ENCODE results near the gene KIF26B.
"Not testable (repeated sequence)": the region's sequence is repeated elsewhere in the genome, so short reads cannot be mapped to it uniquely, and the experiment has no call there.

KIF26B gene

GRCh38 chr1:245313576-245313975 lies 158.8 kb downstream of the KIF26B start:
- no peak for DNase-seq (ENCODE audit: extremely low read depth in 1 of 2, low read depth in 1 of 2)

DNA sequence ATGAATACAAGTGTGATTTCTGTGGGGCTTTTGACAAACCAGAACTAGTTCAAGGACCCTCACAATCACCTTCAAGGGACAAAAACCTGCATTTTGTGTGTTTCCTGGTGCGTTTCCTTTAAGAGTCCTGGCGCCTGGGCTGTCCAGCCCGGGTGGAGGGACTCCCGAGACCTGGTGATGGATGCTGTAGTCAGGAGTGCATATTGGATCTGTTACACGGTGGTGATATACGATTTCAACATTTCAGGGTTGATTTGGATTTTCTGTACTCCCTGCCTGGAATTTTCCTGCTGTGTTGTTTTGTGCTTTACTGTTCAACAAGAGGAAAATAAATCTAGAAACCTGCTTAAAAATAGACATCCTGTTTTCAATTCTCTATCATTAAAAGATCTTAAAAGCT lies 162.0 kb downstream of the KIF26B start:
- no peak for DNase-seq (ENCODE audit: extremely low read depth in 1 of 2, low read depth in 1 of 2)

DNA sequence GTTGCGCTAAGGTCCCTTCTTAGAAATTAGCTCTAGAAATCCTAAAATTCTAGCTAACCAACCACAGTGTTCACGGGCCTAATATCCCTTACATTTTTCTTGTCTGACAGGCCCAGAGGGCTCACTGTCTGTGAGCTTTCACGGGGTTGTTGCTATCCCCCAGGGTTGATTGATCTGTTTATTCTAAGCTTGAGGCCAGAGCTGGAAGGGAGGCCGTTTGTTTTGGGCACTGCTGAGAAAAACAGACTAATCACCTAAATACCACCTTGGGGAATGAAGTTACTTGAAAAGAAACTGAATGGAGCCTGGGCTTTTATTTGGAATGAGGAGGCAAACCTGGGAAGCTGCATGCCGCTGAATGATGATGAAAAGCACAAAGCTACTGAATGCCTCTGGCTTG lies 162.4 kb downstream of the KIF26B start:
- no peak for DNase-seq (ENCODE audit: extremely low read depth in 1 of 2, low read depth in 1 of 2)

DNA sequence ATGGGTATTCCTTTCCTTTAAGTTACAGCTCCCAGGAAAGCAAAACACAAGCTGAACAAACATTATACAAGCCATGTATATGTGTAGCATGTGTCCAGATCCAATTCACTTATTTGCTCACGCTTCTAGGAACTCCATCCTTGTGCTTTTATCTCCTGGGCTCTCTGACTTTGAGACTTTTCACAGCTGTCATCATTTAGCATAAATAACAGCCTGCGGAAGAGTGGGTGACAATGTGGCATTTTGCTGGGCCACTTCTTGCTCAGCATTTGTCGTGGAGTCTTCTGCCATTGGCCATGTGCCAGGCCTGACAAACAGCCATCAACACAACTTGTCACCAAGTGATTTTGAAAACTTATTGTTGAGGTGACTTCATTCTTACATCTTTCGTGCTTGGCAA lies 164.3 kb downstream of the KIF26B start:
- DNase-seq (ENCODE audit: extremely low read depth in 1 of 2, low read depth in 1 of 2) = no peak

- no peak for DNase-seq (ENCODE audit: extremely low read depth in 1 of 2, low read depth in 1 of 2)
Observed at GRCh38 chr1:245322673-245323072, 167.9 kb downstream of the KIF26B start.

DNA sequence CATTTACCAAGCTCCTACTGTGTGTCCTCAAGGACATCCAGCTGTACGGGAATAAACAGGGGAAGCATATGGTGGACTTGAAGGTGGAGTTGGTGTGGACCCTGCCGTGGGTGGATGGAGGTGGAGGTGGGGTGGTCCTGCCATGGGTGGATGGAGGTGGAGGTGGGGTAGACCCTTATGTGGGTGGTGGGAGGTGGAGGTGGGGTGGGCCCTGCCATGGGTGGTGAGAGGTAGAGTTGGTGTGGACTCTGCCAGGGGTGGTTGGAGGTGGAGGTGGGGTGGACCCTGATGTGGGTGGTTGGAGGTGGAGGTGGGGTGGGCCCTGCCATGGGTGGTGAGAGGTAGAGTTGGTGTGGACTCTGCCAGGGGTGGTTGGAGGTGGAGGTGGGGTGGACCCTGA lies 169.0 kb downstream of the KIF26B start:
- not testable (repeated sequence) for DNase-seq (ENCODE audit: extremely low read depth in 1 of 2, low read depth in 1 of 2)

GRCh38 chr1:245325922-245326795 lies 171.4 kb downstream of the KIF26B start:
- no peak for DNase-seq (ENCODE audit: extremely low read depth in 1 of 2, low read depth in 1 of 2)

DNA sequence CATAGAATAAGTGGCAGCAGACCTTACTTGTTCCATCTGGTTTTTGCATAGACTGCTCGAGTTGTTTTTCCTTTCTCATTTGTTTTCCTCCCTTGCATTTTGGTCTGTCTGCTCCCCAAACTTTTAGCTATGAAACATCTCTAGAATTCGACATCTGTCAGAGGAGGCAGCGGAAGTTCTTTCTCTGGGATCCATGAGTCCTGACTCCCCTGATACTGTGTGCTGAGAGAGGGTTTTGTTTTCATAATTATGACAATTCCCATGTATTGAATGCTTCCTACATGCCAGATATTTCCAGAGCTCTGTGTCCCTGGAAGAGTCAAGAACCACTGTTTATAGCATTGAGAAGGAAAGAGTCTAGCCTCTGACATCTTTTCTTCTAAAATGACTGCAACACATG lies 172.6 kb downstream of the KIF26B start:
- DNase-seq (ENCODE audit: extremely low read depth in 1 of 2, low read depth in 1 of 2) = no peak

DNA sequence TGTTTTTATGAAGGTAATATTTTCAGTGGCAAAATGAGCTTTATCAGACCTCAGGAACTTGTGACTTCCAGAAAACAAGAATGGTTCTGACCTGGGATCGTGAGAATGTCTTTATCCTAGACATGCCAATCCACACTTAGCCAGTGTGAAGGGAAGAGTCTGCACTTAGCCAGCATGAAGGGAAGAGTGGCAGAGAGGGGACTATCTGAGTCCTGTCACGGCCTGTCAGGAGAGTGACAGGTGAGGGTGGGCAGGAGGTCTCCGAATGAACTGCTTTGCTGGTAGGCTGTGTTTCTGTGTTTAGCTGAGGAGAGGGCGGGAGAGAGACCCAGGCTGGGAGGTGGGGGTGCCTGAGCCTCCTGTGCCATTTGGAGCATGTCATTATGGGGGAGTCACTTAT lies 173.1 kb downstream of the KIF26B start:
- DNase-seq (ENCODE audit: extremely low read depth in 1 of 2, low read depth in 1 of 2) = no peak

- no peak for DNase-seq (ENCODE audit: extremely low read depth in 1 of 2, low read depth in 1 of 2)
Observed at GRCh38 chr1:245330951-245331350, 176.2 kb downstream of the KIF26B start.

GRCh38 chr1:245332085-245332484 lies 177.3 kb downstream of the KIF26B start:
- DNase-seq (ENCODE audit: extremely low read depth in 1 of 2, low read depth in 1 of 2) = no peak

GRCh38 chr1:245332513-245332912 lies 177.7 kb downstream of the KIF26B start:
- DNase-seq (ENCODE audit: extremely low read depth in 1 of 2, low read depth in 1 of 2) = no peak

DNA sequence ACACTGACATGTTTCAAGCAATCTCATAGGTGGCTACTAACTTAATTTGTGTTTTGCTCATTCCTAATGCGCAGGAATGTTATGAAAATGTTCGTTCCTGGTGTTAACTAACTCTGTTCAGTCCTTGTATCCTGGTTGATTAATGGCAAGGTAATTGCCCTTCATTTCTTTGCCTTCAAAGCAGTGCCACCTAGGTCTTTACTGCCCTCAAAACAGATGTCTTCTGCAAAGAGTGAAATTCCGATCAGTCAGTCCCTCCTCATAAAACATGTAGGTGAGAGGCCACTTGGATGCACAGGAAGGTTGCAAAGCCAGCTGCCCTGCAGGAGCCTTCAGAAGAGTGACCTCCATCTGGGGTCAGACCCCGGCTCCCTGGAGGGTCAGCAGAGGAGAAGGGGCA lies 179.4 kb downstream of the KIF26B start:
- DNase-seq (ENCODE audit: extremely low read depth in 1 of 2, low read depth in 1 of 2) = no peak

GRCh38 chr1:245334827-245335490 lies 180.2 kb downstream of the KIF26B start:
- DNase-seq (ENCODE audit: extremely low read depth in 1 of 2, low read depth in 1 of 2) = no peak

DNA sequence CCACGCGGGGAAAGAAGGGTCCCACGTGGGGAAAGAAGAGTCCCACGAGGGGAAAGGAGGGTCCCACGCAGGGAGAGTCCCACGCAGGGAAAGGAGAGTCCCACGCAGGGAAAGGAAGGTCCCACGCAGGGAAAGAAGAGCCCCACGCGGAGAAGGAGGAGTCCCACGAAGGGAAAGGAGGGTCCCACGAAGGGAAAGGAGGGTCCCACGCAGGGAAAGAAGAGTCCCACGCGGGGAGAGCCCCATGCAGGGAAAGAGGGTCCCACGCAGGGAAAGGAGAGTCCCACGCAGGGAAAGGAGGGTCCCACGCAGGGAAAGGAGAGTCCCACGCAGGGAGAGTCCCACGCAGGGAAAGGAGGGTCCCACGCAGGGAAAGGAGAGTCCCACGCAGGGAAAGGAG lies 180.9 kb downstream of the KIF26B start:
- DNase-seq (ENCODE audit: extremely low read depth in 1 of 2, low read depth in 1 of 2) = not testable (repeated sequence)

DNA sequence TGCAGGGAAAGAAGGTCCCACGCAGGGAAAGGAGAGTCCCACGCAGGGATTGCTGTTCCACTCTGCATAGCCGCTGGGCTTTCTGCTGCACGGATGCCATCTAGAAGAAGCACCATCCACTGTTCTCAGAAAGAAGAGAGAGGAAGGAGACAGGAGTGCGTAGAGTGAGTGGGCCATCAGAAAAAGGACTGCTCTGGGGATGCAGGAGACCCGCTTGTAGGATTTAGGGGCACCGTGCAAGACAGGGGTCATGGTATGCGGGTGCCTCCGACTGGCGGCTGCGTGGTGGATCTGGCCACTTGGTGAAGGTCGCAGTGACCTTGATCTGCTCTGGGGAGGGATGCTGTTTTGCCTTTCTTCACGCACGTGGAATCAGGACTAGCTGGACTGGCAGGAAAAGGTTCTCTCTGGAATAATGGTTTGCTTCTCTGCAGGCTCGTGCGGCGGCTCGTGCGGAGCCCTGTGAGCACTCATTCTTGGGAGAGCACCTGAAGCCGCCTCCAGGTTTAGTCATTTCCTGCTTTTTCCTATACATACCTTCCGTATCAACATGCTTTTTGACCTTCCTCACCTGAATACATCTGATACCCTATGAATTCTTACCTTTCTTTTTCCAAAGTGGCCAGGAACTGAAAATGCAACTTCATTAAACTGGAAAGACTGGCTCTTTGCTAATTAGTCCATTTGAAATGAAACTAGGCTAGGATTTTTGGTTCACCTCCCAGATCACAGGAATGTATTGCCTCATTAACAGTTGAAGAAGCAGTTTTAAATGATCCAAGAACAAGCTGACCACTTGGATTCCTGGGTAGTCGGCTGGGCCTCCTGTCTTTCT lies 181.6 kb downstream of the KIF26B start:
- no peak for DNase-seq (ENCODE audit: extremely low read depth in 1 of 2, low read depth in 1 of 2)

DNA sequence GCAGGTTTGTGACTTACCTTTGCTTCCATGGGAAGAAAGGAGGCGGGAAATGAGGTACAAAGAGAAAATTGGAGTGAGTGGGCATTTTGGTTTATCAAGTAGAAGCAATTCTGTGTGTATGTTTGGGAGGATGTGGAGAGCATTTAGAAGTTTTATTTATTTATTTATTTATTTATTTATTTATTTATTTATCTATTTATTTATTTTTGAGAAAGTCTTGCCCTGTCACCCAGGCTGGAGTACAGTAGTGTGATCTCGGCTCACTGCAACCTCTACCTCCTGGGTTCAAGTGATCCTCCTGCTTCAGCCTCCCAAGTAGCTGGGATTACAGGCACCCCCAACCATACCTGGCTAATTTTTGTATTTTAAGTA lies 182.2 kb downstream of the KIF26B start:
- DNase-seq (ENCODE audit: extremely low read depth in 1 of 2, low read depth in 1 of 2) = not testable (repeated sequence)

DNA sequence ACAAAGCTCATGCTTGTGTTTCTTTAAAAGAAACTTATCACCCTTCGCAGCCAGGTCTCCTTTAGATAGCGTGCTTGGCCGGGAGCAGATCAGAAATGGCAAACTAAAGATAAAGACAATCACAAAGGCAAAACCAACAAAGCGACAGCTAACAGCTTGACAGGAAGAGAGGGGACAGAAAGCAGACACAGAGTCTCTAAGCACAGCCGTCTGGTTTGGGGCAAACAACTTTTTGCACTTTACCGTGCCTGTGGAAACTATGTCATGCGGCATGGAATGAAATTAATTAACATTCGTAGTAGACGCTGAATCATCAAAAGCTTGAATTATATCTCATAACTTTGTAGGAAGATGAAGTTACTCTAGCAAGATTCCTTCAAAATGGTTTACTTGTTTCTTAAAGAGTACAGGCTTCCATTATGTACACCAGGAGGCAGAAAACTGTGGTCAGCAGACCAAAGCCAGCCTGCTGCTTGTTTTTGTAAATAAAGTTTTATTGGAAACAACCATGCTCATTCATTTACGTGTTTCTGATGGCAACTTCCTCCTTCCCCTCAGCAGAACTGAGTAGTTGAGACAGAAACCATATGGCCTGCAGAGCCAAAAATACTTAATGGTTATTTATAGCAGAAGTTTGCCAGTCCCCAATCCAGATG lies 183.2 kb downstream of the KIF26B start:
- DNase-seq (ENCODE audit: extremely low read depth in 1 of 2, low read depth in 1 of 2) = no peak

DNA sequence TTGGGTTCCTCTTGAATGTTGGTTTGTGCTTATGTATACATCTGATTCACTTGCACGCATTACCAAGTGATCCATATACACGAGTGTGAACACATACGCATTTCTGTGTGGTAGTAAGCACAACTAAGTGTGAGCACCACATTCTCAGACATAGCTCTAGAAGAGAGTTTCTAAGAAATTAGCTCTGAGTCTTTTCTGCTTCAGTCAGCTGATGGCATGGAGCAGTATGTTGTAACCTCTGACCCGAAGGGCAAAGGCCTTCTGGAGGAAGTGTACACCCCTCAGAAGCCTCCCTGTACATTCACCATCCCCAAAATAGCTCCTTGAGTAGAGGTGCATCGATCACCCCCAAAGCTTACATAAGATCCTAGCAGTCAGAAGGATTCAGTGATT lies 183.7 kb downstream of the KIF26B start:
- DNase-seq (ENCODE audit: extremely low read depth in 1 of 2, low read depth in 1 of 2) = no peak

- DNase-seq (ENCODE audit: extremely low read depth in 1 of 2, low read depth in 1 of 2) = no peak
Observed at GRCh38 chr1:245341743-245342142, 187.0 kb downstream of the KIF26B start.

Data from activated CD8-positive, alpha-beta memory T cell treated with anti-CD3 and anti-CD28 coated beads for 1 hour (primary cell).